Endothelial cell of umbilical vein (primary cell): ENCODE data around the gene LRP5. TPM values are rescaled to one million over a fixed set of nuclear protein-coding genes. Genes with fewer than 3 reads are reported as not detected.
"Not testable (repeated sequence)": the region's sequence is repeated elsewhere in the genome, so short reads cannot be mapped to it uniquely, and the experiment has no call there.

Experiments used
- BruUV-seq: library from RNA; stranded (reverse); fragments of 400-500 nt; replicated peaks from 2 replicates; lab custom pipeline; 2021; lab: Mats Ljungman, UMichigan
- CTCF ChIA-PET: fragments of 300-600, 350-600 bp; sonication (Branson Sonifier 250); formaldehyde crosslinking; loops from one replicate; lab custom pipeline; 2021; ENCODE audit warnings: antibody characterized with exemption, inconsistent platforms; lab: Charles Lee
- POLR2A ChIA-PET: fragments of 300-600, 350-600 bp; sonication (Branson Sonifier 250); formaldehyde crosslinking; loops from one replicate; lab custom pipeline; 2021; ENCODE audit warnings: antibody characterized with exemption, inconsistent platforms; lab: Charles Lee
- DNase-seq: peaks from one replicate; pipeline ENCODE4 v3.0.0-alpha.2; 2011; ENCODE audit warnings: low read depth, low spot score
- FAIRE-seq: peaks from 2 replicates; lab custom pipeline; 2011; peaks lifted over from hg19 to GRCh38; lab: Jason Lieb, UNC
- H2AFZ ChIP-seq: 2 replicates; pipeline ENCODE4 v1.6.0; 2012; ENCODE audit warnings: low read depth, low read length, control low read depth, inconsistent platforms
- H3K27ac ChIP-seq: 2 replicates; pipeline ENCODE4 v1.5.1; 2011; ENCODE audit warnings: low read depth, mild to moderate bottlenecking, control low read depth, low read length, moderate library complexity; ENCODE audit not compliant: insufficient read depth
- H3K27me3 ChIP-seq, 2 experiments: 2 replicates each; pipeline versions ENCODE4 v1.6.0 to v1.6.1; 2011; ENCODE audit warnings: low read length in 2 of 2, mixed read lengths in 1 of 2; ENCODE audit not compliant: control insufficient read depth in 2 of 2, insufficient read depth in 2 of 2
- H3K36me3 ChIP-seq, 2 experiments: 2 replicates in 1 of 2; 3 replicates in 1 of 2; pipeline ENCODE4 v1.5.1; 2011; ENCODE audit warnings: low read length in 2 of 2, mild to moderate bottlenecking in 1 of 2, moderate library complexity in 1 of 2; ENCODE audit not compliant: control insufficient read depth in 2 of 2, insufficient read depth in 2 of 2; ENCODE audit errors: extremely low read depth in 1 of 2
- H3K4me1 ChIP-seq: 3 replicates; pipeline ENCODE4 v1.5.1; 2011; ENCODE audit warnings: mild to moderate bottlenecking, low read length; ENCODE audit not compliant: control insufficient read depth, insufficient read depth; ENCODE audit errors: extremely low read depth
- H3K4me2 ChIP-seq: 2 replicates; pipeline ENCODE4 v1.6.1; 2011; ENCODE audit warnings: low read length, control low read depth, mixed read lengths; ENCODE audit not compliant: insufficient read depth
- H3K4me3 ChIP-seq, 3 experiments: fragments of 200-600 bp in 1 of 3; sonication (generic), shearing (Covaris generic) in 1 of 3; replicated peaks in 1 of 3; 2 replicates each; pipeline ENCODE4 v1.5.1; 2011 to 2016; ENCODE audit warnings: control low read depth in 3 of 3, low read length in 3 of 3, mild to moderate bottlenecking in 2 of 3, inconsistent platforms in 1 of 3, low read depth in 1 of 3, moderate library complexity in 1 of 3; ENCODE audit not compliant: insufficient read depth in 1 of 3
- H3K79me2 ChIP-seq: 2 replicates; pipeline ENCODE4 v1.6.0; 2012; ENCODE audit warnings: low read length, inconsistent platforms; ENCODE audit not compliant: control insufficient read depth, insufficient read depth
- H3K9ac ChIP-seq: replicated peaks from 2 replicates; pipeline ENCODE3; 2011; ENCODE audit warnings: low read length, control low read depth; ENCODE audit not compliant: insufficient read depth; ENCODE audit errors: extremely low read depth
- H3K9me1 ChIP-seq: replicated peaks from 3 replicates; pipeline ENCODE4 v1.6.0; 2011; ENCODE audit warnings: mild to moderate bottlenecking, low read length; ENCODE audit not compliant: control insufficient read depth, insufficient read depth; ENCODE audit errors: extremely low read depth
- H3K9me3 ChIP-seq: replicated peaks from 2 replicates; pipeline ENCODE4 v1.5.1; 2012; ENCODE audit warnings: low read length, inconsistent platforms; ENCODE audit not compliant: control insufficient read depth, insufficient read depth
- H4K20me1 ChIP-seq: replicated peaks from 2 replicates; pipeline ENCODE3; 2011; ENCODE audit warnings: mild to moderate bottlenecking, low read length; ENCODE audit not compliant: control insufficient read depth, insufficient read depth; ENCODE audit errors: extremely low read depth
- CTCF ChIP-seq, 2 donors: IDR thresholded peaks; 1 replicate in 1 of 2; 2 replicates in 1 of 2; pipeline ENCODE4 v1.5.1; 2011; ENCODE audit warnings: low read length in 2 of 2, mild to moderate bottlenecking in 2 of 2, moderate library complexity in 2 of 2, control low read depth in 1 of 2, inconsistent platforms in 1 of 2, low read depth in 1 of 2; ENCODE audit not compliant: insufficient read depth in 1 of 2; ENCODE audit errors: extremely low read depth in 1 of 2
- POLR2AphosphoS5 ChIP-seq: IDR thresholded peaks from 2 replicates; pipeline ENCODE4 v1.6.1; 2012; ENCODE audit warnings: low read depth, mild to moderate bottlenecking, control low read depth, low read length, moderate library complexity; ENCODE audit not compliant: insufficient read depth
- dilution Hi-C: fragments of 300-500 bp; cut with MboI; formaldehyde crosslinking; loops from one replicate; pipeline ENCODE4 v1.15.0; 2019; ENCODE audit warnings: low sequenced_read_pairs; ENCODE audit not compliant: extremely low pct_ligation_motif_present
- intact Hi-C: fragments of 100-400 bp; cut with micrococcal nuclease; formaldehyde crosslinking; loops from one replicate; pipeline ENCODE4 v1.10.0; 2022
- polyA plus RNA-seq, 4 experiments: library from polyadenylated mRNA; depleted of rRNA in 3 of 4; stranded (reverse) in 3 of 4; unstranded in 1 of 4; fragments of >200 nt; gene quantifications; 2 replicates each; pipeline versions ENCODE4 v1.2.1 to v1.2.3, GENCODE V29; 2011 to 2012; ENCODE audit warnings: missing spikeins in 1 of 4
- total RNA-seq: library from RNA; stranded (reverse); gene quantifications from 2 replicates; pipeline ENCODE4 v1.2.3, GENCODE V29; 2021

The LRP5 gene
- total and polyA plus RNA-seq, 2 donors (not counting 3 experiments of a cell fraction or from before 2014, with no cell fraction given): 35.1 to 51.8 TPM

- Histone ChIP-seq H2AFZ (no peak overlapping the region), H3K9ac (no peak overlapping the region), H4K20me1 (no peaks in the 10 kb centered on the region), H3K9me1 (no peaks in the 10 kb centered on the region), H3K4me1 (no peaks in the 10 kb centered on the region), H3K27ac (no peak overlapping the region), H3K36me3 (peaks cover 0 to 9% of the 10 kb centered on the region in 2 experiments), H3K4me3 (no peak overlapping the region), H3K27me3 (no peaks in the 10 kb centered on the region), H3K4me2 (no peak overlapping the region), H3K9me3 (no peaks in the 10 kb centered on the region), H3K79me2 (no peaks in the 10 kb centered on the region)
- dilution Hi-C loops (no loop called here), intact Hi-C loops (loop anchor here (1.0 to 5.0 kb wide), 6 partner anchors 45 to 240 kb away; partner anchors contain the start of genes C11orf24 and LRP5)
- ChIA-PET CTCF (interaction anchor here (1.0 to 1.1 kb wide), 4 partner anchors 9 to 190 kb away, joined by 3 to 6 read pairs (median 4); no protein-coding TSS in a partner anchor), POLR2A (no interaction called here)
- TF ChIP-seq POLR2AphosphoS5 (no peak), CTCF (IDR thresholded peaks at IDR 0.05; ENCODE audit: extremely low read depth in 1 of 2, insufficient read depth in 1 of 2, low read depth in 1 of 2, low read length in 2 of 2) (peak; percentile 91)
- no TSS peak for BruUV-seq
- FAIRE-seq (peak; percentile 67), DNase-seq (peak; percentile 58)
Observed at GRCh38 chr11:68447015-68447801, 134.8 kb downstream of the LRP5 start.

GRCh38 chr11:68447914-68448313 is 135.5 kb downstream of the LRP5 start:
- H3K79me2 ChIP-seq, H3K4me3 ChIP-seq, H3K9me3 ChIP-seq, H2AFZ ChIP-seq, H3K36me3 ChIP-seq, DNase-seq, FAIRE-seq, H3K27ac ChIP-seq, BruUV-seq, H3K4me1 ChIP-seq, H3K4me2 ChIP-seq, H3K9ac ChIP-seq, H3K27me3 ChIP-seq, dilution Hi-C loops, H4K20me1 ChIP-seq, H3K9me1 ChIP-seq, POLR2A ChIA-PET: not testable (repeated sequence)
- intact Hi-C loops: loop anchor here (1.0 to 5.0 kb wide), 6 partner anchors 46 to 241 kb away; partner anchors contain the start of genes C11orf24 and LRP5
- CTCF ChIA-PET: interaction anchor here (0.8 kb wide), 1 partner anchor 10 kb away, joined by 3 read pairs; no protein-coding TSS in a partner anchor
